HEK293 (cell line): Measurements from ENCODE around the gene PLEKHA6.

Experiments
- CTCF ChIA-PET: fragments of 350-600 bp; formaldehyde crosslinking; extraction: SDS; loops from one replicate; lab custom pipeline; 2021; ENCODE audit warnings: antibody characterized with exemption; lab: Yijun Ruan, JAX
- POLR2A ChIA-PET: fragments of 300-600 bp; formaldehyde crosslinking; extraction: SDS; loops from one replicate; lab custom pipeline; 2020; ENCODE audit warnings: antibody characterized with exemption, inconsistent platforms; lab: Yijun Ruan, JAX
- H3K27ac ChIP-seq: fragments of 200-500 bp; sonication (Bioruptor generic); 2 replicates; pipeline ENCODE4 v1.5.1; 2014; ENCODE audit warnings: low read depth, low read length, control low read depth, inconsistent platforms; ENCODE audit errors: extremely low read depth
- H3K36me3 ChIP-seq, 2 experiments: fragments of 200-500 bp in 1 of 2; sonication (Bioruptor generic) in 1 of 2; 1 replicate in 1 of 2; 2 replicates in 1 of 2; pipeline ENCODE4 v1.5.1; 2014 to 2017; ENCODE audit warnings: inconsistent platforms in 2 of 2, low read length in 2 of 2; ENCODE audit not compliant: control insufficient read depth in 2 of 2, insufficient read depth in 1 of 2
- H3K4me1 ChIP-seq: fragments of 200-500 bp; sonication (Bioruptor generic); 2 replicates; pipeline ENCODE4 v1.5.1; 2014; ENCODE audit warnings: mild to moderate bottlenecking, low read length, inconsistent platforms; ENCODE audit not compliant: control insufficient read depth, insufficient read depth
- H3K4me3 ChIP-seq: 2 replicates; pipeline ENCODE4 v1.5.1; 2011; ENCODE audit warnings: low read depth, mild to moderate bottlenecking, control low read depth, low read length, moderate library complexity
- H3K9me3 ChIP-seq: fragments of 200-500 bp; sonication (Bioruptor generic); 2 replicates; pipeline ENCODE4 v1.5.1; 2014; ENCODE audit warnings: low read depth, low read length, inconsistent platforms; ENCODE audit not compliant: control insufficient read depth, insufficient read depth
- EGR2 ChIP-seq: fragments of 450-650 bp; formaldehyde crosslinking; IDR thresholded peaks from 2 replicates; pipeline ENCODE4 v1.5.1; 2016; ENCODE audit warnings: low read depth, missing biosample characterization, missing genetic modification characterization
- FEZF1 ChIP-seq: fragments of 450-650 bp; formaldehyde crosslinking; IDR thresholded peaks from 2 replicates; pipeline ENCODE4 v1.5.1; 2016; ENCODE audit warnings: missing biosample characterization, missing genetic modification characterization
- KLF1 ChIP-seq: fragments of 450-650 bp; formaldehyde crosslinking; IDR thresholded peaks from 2 replicates; pipeline ENCODE4 v1.5.1; 2016; ENCODE audit warnings: missing biosample characterization, missing genetic modification characterization
- KLF10 ChIP-seq: fragments of 450-650 bp; IDR thresholded peaks from 2 replicates; pipeline ENCODE4 v1.5.1; 2018; ENCODE audit warnings: missing biosample characterization, mild to moderate bottlenecking, missing genetic modification characterization
- REPIN1 ChIP-seq: fragments of 450-650 bp; formaldehyde crosslinking; IDR thresholded peaks from 2 replicates; pipeline ENCODE4 v1.5.1; 2017; ENCODE audit warnings: missing biosample characterization, missing genetic modification characterization, low read depth
- ZEB2 ChIP-seq: fragments of 450-650 bp; formaldehyde crosslinking; IDR thresholded peaks from 2 replicates; pipeline ENCODE4 v1.5.1; 2016; ENCODE audit warnings: missing biosample characterization, missing genetic modification characterization
- ZFHX2 ChIP-seq: fragments of 450-650 bp; formaldehyde crosslinking; conservative IDR thresholded peaks from 2 replicates; pipeline ENCODE4 v1.5.1; 2016; ENCODE audit warnings: missing biosample characterization, missing genetic modification characterization
- ZNF112 ChIP-seq: fragments of 450-650 bp; formaldehyde crosslinking; IDR thresholded peaks from 2 replicates; pipeline ENCODE4 v1.5.0; 2017; ENCODE audit warnings: missing biosample characterization, missing genetic modification characterization
- ZNF114 ChIP-seq: fragments of 450-650 bp; formaldehyde crosslinking; IDR thresholded peaks from 2 replicates; pipeline ENCODE4 v1.5.0; 2017; ENCODE audit warnings: missing biosample characterization, missing genetic modification characterization
- ZNF121 ChIP-seq: fragments of 450-650 bp; formaldehyde crosslinking; IDR thresholded peaks from 2 replicates; pipeline ENCODE4 v1.5.1; 2016; ENCODE audit warnings: missing biosample characterization, missing genetic modification characterization
- ZNF221 ChIP-seq: fragments of 450-650 bp; formaldehyde crosslinking; IDR thresholded peaks from 2 replicates; pipeline ENCODE4 v1.5.1; 2017; ENCODE audit warnings: missing biosample characterization, missing genetic modification characterization, borderline replicate concordance
- ZNF223 ChIP-seq: fragments of 450-650 bp; formaldehyde crosslinking; IDR thresholded peaks from 2 replicates; pipeline ENCODE4 v1.5.1; 2016; ENCODE audit warnings: missing biosample characterization, missing genetic modification characterization
- ZNF23 ChIP-seq: fragments of 450-650 bp; formaldehyde crosslinking; IDR thresholded peaks from 2 replicates; pipeline ENCODE4 v1.5.1; 2016; ENCODE audit warnings: missing biosample characterization, missing genetic modification characterization, borderline replicate concordance
- ZNF311 ChIP-seq: fragments of 450-650 bp; formaldehyde crosslinking; IDR thresholded peaks from 2 replicates; pipeline ENCODE4 v1.5.1; 2017; ENCODE audit warnings: missing biosample characterization, missing genetic modification characterization, borderline replicate concordance
- ZNF362 ChIP-seq: fragments of 450-650 bp; formaldehyde crosslinking; IDR thresholded peaks from 2 replicates; pipeline ENCODE4 v1.5.1; 2016; ENCODE audit warnings: missing biosample characterization, missing genetic modification characterization
- ZNF366 ChIP-seq: fragments of 450-650 bp; formaldehyde crosslinking; conservative IDR thresholded peaks from 2 replicates; pipeline ENCODE4 v1.5.1; 2016; ENCODE audit warnings: missing biosample characterization, missing genetic modification characterization
- ZNF514 ChIP-seq: fragments of 450-650 bp; formaldehyde crosslinking; IDR thresholded peaks from 2 replicates; pipeline ENCODE4 v1.5.1; 2016; ENCODE audit warnings: missing biosample characterization, missing genetic modification characterization
- ZNF521 ChIP-seq: fragments of 450-650 bp; formaldehyde crosslinking; IDR thresholded peaks from 2 replicates; pipeline ENCODE4 v1.5.1; 2017; ENCODE audit warnings: missing biosample characterization, mild to moderate bottlenecking, missing genetic modification characterization
- ZNF571 ChIP-seq: fragments of 450-650 bp; formaldehyde crosslinking; IDR thresholded peaks from 2 replicates; pipeline ENCODE4 v1.5.0; 2017; ENCODE audit warnings: missing biosample characterization, missing genetic modification characterization
- ZNF585B ChIP-seq: fragments of 450-650 bp; formaldehyde crosslinking; IDR thresholded peaks from 2 replicates; pipeline ENCODE4 v1.5.1; 2016; ENCODE audit warnings: missing biosample characterization, missing genetic modification characterization
- ZNF596 ChIP-seq: fragments of 450-650 bp; IDR thresholded peaks from 2 replicates; pipeline ENCODE4 v1.5.0; 2018; ENCODE audit warnings: missing biosample characterization, mild to moderate bottlenecking, missing genetic modification characterization, moderate library complexity
- ZNF768 ChIP-seq: fragments of 450-650 bp; formaldehyde crosslinking; IDR thresholded peaks from 2 replicates; pipeline ENCODE4 v1.5.1; 2018; ENCODE audit warnings: missing biosample characterization, mild to moderate bottlenecking, missing genetic modification characterization

Gene PLEKHA6

GRCh38 chr1:204263254-204263910, 96.3 kb downstream of the PLEKHA6 start (continued):
- TF ChIP-seq ZFHX2 (tag by site-specific recombination) (peak; percentile 92), ZNF311 (tag by site-specific recombination) (no peak), ZNF768 (tag by site-specific recombination) (no peak), ZNF585B (tag by site-specific recombination) (no peak)

GRCh38 chr1:204262506-204263253, 97.0 kb downstream of the PLEKHA6 start:
- POLR2A ChIA-PET = no interaction called here
- TF ChIP-seq ZNF223 (no peak), ZNF514 (tag by site-specific recombination) (no peak), FEZF1 (tag by site-specific recombination) (no peak), ZNF596 (tag by site-specific recombination) (no peak), ZFHX2 (tag by site-specific recombination) (peak; percentile 45), ZNF362 (tag by site-specific recombination) (no peak), KLF10 (no peak), ZNF221 (tag by site-specific recombination) (no peak), ZNF366 (tag by site-specific recombination) (no peak), EGR2 (tag by site-specific recombination) (peak; percentile 59), KLF1 (tag by site-specific recombination) (peak; percentile 51), ZNF112 (tag by site-specific recombination) (no peak), ZNF23 (tag by site-specific recombination) (no peak)

DNA sequence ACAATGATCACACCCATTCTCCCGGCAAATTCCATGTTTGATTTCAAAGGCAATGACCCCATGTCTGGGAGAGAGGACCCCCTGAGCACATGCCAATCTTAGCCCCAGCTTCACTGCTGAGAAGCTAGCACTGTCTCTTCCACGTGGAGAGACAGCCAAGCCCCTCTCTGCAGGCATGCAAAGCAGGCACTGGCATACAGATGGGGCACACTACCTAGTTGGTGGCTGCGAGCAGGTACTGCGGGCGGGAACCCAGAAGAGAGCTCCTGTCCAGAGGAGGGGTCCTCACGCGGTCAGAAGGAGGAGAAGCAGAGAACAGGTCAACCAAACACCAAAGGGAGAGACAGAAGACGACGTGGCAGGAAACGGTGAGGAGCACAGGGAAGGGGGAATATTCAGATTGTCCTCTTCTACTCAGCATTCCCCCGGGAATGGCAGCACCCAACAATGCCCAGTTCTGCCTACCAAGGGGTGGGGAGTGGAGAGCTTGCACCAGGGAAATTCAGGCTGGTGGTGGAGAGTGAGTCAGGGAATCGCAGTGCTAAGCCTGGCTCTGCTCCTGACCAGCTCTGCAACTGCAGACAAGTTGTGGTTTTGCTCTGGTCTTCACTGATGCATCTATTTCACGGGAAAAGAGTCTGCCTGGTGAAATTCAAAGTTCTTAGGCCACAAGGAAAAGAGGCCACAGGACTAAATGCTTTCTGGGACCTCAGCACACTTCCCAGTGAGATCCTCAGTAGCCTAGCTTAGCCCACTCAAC, 97.8 kb downstream of the PLEKHA6 start:
- no peaks in the 10 kb centered on the region for H3K4me1 ChIP-seq
- POLR2A ChIA-PET = no interaction called here
- no peak overlapping the region for H3K4me3 ChIP-seq
- H3K9me3 ChIP-seq = no peaks in the 10 kb centered on the region
- CTCF ChIA-PET = interaction anchor here (2.7 to 2.9 kb wide), 2 partner anchors 55 to 102 kb away, joined by 12 to 26 read pairs; no protein-coding TSS in a partner anchor
- H3K27ac ChIP-seq = no peak overlapping the region
- TF ChIP-seq ZNF121 (no peak), REPIN1 (tag by site-specific recombination) (no peak), ZEB2 (tag by site-specific recombination) (no peak), ZNF521 (tag by site-specific recombination) (no peak), ZNF571 (tag by site-specific recombination) (no peak), ZNF114 (tag by site-specific recombination) (no peak)
- H3K36me3 ChIP-seq = peaks cover 0 to 8% of the 10 kb centered on the region in 2 experiments; a peak in 1 of 3 replicates

More at GRCh38 chr1:204262506-204263253, 97.0 kb downstream of the PLEKHA6 start:
- Histone ChIP-seq H3K27ac (no peak overlapping the region), H3K4me3 (no peak overlapping the region), H3K9me3 (no peaks in the 10 kb centered on the region), H3K36me3 (peaks cover 0 to 15% of the 10 kb centered on the region in 2 experiments; a peak in 1 of 3 replicates), H3K4me1 (no peaks in the 10 kb centered on the region)
- CTCF ChIA-PET = interaction anchor here (2.7 to 2.9 kb wide), 2 partner anchors 56 to 101 kb away, joined by 12 to 26 read pairs; no protein-coding TSS in a partner anchor
